Frontal cortex (tissue), 4 donors: ENCODE data around the gene PIK3IP1. TPM values are rescaled to one million over a fixed set of nuclear protein-coding genes. Genes with fewer than 3 reads are reported as not detected.
"Not testable (repeated sequence)": the region's sequence is repeated elsewhere in the genome, so short reads cannot be mapped to it uniquely, and the experiment has no call there.

Experiments
- DNase-seq, 2 donors: peaks; one replicate each; pipeline ENCODE4 v3.0.0; 2012; ENCODE audit warnings: low spot score in 2 of 2
- FAIRE-seq: peaks from 2 replicates; lab custom pipeline; 2012; peaks lifted over from hg19 to GRCh38; lab: Jason Lieb, UNC
- total RNA-seq: library from RNA; depleted of rRNA; stranded (reverse); fragments of >200 nt; gene quantifications from one replicate; pipeline ENCODE4 v1.2.3, GENCODE V29; 2014
- donor health status: control.
- donor health status: control.
- donor health status: control.

The PIK3IP1 gene, protein sequence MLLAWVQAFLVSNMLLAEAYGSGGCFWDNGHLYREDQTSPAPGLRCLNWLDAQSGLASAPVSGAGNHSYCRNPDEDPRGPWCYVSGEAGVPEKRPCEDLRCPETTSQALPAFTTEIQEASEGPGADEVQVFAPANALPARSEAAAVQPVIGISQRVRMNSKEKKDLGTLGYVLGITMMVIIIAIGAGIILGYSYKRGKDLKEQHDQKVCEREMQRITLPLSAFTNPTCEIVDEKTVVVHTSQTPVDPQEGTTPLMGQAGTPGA
- 20.8 TPM for total RNA-seq

DNA sequence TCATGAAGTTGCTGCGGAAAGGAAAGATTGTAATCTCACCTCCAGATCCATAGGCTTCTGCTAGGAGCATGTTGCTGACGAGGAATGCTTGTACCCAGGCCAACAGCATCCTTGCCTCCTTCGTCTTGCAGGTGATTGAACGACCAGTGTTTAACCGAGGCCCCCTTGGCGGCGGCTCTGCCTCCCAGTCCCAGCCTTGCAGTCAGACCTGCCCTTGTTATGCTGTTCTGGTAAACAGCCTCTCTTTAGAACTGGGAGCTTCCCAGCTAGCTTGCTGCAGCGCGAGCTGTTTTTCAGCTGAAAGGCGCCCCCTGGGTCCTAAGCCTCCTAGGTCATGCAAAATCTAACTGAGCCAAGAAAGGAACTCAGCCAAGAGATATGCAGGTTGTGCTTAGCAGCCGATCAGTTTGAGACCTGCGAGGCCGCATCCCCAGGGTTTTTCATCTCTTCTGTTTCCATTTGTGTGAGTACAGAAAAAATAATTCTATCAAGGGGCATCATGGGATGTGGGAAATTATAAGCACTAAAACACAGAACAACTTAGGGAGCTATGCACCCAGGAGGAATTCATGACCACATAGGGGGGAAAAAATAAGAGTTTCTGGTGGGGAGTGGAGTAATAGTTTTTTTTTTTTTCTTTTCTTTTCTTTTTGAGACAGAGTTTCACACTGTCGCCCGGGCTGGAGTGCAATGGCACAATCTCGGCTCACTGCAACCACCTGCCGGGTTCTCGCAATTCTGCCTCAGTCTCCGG, at the start of gene PIK3IP1:
Gene PIK3IP1, minus strand, starts transcription at position 253 of the 754 bp plus-strand sequence. Its CDS starts 144 bp downstream, at position 109.
- no peak for FAIRE-seq
- DNase-seq, result peak; percentile 73 to 78

DNA sequence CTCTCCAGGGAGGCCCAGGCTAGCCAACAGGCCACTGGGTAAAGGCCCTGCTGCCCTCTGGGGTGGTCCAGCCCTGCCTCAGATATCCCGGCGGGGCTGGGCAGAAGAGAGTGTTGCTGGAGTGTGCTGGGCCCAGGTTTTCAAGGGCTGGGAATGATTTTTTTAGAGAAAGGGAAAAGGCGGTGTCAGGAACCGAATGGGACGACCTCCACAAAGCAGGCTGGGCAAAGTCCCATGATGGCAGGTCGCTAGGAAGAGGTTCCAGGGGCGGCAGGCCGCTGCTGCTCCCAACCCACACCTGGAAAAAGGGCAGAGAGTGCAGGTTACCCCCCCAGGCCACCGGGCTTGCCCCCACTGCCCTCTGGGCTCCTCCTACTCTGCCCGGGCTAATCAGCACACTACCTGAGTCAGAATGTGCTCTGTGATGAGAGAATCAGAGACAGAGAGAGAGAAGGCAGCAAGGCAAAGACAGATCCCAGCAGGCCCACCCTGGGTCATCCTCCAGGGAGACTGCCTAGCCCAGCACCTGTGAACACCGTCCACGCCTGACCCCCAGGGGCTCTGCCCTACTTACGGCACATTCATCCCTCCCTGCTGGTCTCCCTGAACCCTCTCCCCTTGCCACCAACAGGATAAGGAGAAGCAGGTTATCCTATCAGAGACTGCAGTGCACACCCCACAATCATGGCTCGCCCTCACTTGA, 49.2 kb upstream of the PIK3IP1 start:
- DNase-seq (no peak), FAIRE-seq (no peak)

DNA sequence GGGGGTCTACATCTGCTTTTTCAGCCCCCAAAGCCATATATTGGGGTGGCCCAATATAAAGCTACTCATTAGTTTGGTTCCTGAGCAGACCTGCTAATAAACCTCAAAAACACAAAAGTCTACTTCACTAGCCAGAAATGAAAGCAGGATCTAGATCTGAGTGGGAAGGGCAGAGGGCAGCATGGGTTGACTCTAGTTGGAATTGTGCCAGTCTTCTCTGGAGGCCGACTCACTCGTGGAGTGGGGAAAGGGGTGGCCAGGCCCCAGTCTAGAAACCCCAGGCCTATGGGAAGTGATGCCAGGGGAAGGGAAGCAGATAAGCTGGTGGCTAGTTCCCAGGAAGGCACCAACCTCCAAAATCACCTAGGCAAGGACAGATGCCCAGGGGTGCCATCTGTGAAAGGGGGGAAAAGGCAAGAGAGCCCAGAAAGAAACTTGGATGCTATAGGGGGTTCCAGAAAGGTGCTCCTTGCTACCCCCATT, 48.5 kb upstream of the PIK3IP1 start:
- DNase-seq (no peak), FAIRE-seq (no peak)

DNA sequence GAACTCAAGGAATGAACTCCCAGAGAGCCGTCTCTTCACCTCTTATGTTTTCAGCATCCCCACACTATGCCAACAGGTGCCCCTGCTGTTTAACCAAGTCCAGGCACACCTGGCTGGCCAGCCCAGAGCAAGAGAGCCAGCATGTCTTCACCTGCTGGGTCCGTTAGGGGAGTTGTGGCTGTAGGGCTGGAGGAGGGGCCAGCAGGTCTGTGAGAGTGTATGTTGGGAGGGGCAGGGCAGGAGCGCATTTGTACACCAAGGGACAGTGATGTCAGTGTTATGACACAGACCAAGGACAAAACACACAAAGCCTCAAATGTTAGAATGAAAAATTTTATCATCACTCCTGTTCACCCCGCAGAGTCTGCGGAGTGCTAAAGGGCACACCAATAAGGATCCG, 48.1 kb upstream of the PIK3IP1 start:
- FAIRE-seq (no peak), DNase-seq (no peak)

DNA sequence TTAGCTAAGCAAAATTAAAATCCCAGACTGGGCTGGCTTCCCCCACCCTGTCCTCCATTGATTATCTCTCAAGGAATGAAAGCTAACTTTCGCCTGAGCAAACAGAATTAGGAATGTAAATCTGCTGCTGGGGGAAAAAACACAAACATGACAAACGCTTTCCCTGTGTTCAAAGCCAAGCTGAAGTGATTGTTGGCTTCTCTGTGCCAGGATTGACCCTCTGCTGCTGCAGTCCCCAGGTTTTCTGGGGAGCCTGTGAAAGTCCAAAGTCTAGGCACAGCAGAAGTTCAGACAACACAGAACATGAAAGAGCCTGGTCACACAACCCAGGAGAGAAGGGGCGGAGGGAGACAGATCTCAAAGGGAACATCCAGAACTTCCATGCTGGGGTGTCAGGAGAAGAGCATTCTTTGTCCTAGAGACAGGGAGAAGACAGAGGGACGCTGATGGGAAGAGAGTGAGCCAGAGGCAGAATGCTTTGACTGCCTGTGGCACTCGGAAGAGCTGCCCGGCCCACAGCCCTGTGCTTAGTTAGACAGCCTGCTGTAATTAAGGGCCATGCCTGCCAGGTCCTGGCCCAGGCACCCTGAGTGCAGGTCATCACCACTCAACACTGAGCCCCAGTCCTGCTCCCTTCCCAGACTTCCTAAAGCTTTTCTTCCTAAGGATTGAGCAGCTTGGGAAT, 47.0 kb upstream of the PIK3IP1 start:
- FAIRE-seq (no peak), DNase-seq (no peak)

DNA sequence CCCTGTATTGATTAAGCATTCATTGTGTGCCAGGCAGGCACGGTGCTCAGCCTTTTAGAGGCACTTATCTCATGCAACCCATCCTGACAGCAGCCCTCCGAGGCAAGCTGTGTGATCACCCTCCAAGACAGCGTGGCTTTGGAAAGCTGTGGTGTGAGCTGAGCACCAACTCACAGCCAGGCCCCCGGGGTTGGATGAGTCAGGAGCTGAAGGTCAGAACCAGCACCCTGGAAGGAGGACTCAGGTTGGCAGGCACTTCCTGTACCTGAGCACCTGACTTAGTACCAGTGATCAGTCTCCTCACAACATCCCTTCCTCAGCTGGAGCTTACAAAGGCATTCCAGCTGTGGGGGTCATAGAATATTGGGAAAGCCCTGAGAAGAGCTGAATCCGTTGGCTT, 44.9 kb upstream of the PIK3IP1 start:
- FAIRE-seq (no peak), DNase-seq (no peak)

DNA sequence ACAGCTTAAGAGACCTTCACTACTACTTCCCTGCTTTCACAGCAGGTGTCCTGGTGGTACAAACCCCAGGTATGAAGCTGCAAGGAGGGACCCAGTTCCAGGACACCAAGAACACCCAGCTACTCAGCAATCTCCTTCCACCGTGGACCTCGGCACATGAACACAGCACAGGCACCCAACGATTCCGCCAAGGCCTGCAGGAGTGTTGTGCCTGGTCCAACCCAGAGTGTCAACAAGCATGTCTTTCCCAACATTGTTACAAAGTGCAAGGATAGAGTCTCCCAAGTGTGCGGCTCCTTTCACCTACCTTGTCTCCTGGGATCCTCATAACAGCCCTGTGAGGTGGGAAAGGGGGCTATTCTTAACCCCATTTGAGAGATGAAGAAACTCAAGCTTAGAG, 42.0 kb upstream of the PIK3IP1 start:
- no peak for DNase-seq
- no peak for FAIRE-seq

DNA sequence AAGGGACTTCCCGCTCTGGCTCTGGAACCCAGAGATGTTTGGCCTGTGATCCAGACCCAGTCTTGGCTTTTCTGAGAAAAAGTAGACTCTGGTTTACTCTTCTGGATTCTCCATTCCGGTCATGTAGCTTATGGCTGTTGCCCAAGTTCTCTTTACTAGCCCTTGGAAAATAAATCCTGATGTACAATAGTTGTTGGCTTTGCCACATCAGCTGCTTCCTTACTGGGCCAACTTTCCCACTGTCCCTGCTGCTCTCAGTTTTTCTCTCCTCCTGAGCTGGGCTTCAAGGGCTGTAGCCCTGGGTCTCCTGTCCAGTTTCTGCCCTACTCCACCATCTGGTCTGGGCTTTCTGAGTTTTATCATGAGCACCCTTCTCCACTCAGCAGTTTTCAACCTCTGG, 41.4 kb upstream of the PIK3IP1 start:
- FAIRE-seq, result no peak
- no peak for DNase-seq

DNA sequence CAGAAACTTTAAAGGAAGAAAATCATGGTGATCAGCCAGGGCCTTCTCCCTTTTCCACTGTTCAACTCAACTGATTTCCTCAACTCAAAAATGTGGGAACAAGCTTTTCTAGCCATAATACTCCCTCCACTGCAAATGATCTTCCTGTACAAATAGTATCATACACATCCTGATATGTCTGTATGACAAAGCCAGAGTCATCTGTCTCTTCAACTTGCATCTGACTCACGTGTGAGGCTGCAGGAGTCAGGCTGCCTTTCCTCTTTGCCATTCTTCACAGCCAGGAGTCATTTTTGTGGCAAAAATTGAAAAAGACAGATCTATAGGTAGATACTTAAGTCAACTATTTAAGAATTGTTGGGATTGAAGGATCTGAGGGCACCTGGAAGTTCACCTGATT, 40.6 kb upstream of the PIK3IP1 start:
- DNase-seq (no peak), FAIRE-seq (no peak)

DNA sequence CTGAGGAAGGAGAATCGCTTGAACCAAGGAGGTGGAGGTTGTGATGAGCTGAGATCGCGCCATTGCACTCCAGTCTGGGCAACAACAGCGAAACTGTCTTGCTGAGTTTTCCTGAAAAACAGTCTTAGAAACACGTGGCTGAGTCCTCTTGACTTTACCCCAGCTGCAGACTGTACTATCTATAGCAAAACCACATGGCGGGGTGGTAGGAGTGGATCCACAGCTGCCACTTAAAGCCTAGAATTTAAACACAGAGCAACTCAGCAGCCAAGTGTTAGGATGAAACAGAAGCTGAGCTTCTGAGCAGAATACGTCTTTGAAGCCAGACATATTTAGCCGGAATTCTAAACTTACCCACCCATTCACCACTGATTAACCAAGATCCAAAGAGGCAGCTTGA, 39.7 kb upstream of the PIK3IP1 start:
- DNase-seq (peak in 1 of 2 donors; percentile 42), FAIRE-seq (no peak)

DNA sequence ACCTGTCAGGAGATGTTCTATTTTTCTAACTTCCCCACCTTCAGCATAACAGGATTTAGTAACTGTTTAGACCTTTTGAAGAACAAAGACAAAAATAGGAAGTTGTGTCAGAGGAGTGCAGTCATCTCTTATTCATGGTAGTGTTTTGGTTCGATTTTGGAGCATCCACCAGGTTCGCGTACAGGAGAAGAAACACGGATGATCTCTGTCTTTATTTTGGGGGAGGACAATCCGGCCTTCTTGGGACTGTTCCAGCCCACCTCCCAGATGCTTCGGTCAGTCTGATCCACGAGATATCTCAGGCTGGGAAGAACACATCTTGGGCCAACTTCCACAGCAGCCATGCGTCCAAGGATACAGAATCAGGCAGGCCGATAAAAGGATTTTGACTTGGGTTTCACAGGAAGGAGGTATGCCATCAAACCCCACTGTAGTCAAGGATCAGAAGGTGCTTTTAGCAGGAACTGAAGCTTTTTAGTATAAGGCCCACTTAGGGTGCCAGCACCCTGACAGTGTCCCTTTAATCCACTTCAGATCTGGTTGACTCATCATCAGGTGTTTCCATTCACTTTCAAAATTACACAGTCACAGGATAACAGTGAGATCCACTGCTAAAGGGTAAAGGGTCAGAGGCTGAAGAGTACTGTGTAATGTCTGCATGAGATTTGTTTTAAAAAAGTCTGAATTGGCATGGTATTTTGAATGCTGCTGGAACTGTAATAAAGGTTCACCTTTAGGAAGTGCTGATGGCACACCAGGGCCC, 37.3 kb upstream of the PIK3IP1 start:
- FAIRE-seq (no peak), DNase-seq (no peak)

DNA sequence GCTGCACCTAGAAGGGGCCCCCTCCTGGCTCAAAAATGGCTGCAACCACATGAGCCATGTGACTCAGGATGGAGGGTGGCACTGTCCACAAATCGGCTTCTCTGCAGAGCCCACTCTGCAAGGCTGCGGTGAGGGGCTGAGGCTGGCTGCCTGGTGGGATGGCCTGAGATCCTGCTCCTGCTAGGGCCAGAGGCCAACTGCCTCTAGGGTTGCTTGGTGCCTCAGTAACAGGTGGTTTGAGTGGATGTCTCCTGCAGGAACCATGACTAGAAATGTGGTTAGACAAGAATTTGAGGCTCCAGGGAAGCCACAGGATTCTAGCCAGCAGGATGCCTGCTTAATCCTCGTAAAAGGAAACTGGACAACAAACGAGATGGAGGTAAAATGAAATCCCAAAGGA, 36.7 kb upstream of the PIK3IP1 start:
- DNase-seq (no peak), FAIRE-seq (no peak)

DNA sequence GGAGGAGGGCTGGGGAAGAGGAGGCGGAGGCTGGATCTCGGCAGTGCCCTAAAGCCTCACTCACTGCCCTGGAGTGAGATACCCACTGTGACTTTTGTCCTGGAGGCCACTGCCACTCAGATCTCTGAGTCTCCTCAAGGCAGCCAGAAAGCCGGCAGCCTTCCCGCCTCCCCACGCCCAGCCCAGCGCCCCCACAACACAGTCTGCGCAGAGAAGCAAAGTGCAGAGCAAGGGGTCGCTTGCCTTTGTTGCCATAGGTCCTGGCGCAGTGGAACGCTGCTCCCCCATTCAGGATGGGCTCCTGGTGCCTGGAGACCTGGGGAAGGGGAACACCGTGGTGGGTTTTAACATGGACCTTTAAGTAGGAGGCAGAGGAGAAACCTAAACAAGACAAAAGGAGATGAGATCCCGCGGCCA, 36.3 kb upstream of the PIK3IP1 start:
- DNase-seq (no peak), FAIRE-seq (no peak)

DNA sequence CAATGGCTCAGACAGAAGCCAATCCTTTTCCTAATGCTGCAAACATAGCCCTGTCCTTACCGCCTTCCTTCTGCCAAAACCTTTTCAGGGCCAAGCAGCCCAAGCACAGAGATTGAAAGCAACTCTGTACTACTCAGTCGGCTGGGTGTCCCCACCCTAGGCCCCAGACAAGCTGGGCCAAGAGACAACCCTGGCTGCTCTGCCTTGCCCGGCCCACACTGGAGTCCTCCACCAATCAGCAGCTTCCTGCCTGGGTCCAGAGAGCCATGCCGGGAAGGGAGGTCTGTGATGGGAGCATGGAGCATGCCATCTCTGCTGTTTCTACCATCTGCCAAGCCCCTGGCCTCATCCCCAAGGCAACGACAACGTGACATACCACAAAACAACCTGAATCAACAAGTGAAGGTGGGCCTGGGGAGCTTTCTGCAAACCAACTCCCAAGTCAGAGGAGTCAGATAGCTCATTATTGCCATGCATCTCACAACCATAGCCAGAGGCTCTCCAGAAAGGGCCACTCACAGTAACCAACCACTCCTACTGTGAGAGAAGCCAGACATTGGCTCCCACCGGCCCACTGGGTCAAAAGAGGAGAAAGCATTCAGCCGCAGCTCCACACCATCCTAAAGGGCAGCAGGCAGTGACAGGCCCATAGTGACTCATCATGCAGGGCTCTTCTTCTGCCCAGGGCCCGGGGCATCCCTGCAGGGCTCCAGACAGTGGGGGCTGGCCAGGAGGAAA, 35.7 kb upstream of the PIK3IP1 start:
- FAIRE-seq, result no peak
- no peak for DNase-seq

DNA sequence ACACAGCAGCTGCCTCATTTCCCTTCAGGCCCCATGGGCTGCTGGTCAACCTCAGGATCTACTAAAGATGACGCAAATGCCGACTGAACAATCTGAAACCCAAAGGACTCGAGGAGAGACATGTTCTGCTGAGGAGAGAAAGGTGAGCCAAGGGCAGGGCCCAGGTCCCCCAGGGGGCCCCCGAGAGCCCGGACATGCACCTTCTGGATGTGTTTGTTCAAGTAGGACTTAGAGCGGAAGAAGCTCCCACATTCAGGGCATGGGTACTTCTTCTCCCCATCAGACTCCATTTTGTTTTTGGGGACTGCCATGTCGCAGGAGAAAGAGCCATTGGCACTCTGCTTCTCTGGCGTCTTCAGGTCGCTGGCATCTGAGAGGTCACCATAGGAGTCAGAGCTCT, 34.6 kb upstream of the PIK3IP1 start:
- no peak for FAIRE-seq
- no peak for DNase-seq

DNA sequence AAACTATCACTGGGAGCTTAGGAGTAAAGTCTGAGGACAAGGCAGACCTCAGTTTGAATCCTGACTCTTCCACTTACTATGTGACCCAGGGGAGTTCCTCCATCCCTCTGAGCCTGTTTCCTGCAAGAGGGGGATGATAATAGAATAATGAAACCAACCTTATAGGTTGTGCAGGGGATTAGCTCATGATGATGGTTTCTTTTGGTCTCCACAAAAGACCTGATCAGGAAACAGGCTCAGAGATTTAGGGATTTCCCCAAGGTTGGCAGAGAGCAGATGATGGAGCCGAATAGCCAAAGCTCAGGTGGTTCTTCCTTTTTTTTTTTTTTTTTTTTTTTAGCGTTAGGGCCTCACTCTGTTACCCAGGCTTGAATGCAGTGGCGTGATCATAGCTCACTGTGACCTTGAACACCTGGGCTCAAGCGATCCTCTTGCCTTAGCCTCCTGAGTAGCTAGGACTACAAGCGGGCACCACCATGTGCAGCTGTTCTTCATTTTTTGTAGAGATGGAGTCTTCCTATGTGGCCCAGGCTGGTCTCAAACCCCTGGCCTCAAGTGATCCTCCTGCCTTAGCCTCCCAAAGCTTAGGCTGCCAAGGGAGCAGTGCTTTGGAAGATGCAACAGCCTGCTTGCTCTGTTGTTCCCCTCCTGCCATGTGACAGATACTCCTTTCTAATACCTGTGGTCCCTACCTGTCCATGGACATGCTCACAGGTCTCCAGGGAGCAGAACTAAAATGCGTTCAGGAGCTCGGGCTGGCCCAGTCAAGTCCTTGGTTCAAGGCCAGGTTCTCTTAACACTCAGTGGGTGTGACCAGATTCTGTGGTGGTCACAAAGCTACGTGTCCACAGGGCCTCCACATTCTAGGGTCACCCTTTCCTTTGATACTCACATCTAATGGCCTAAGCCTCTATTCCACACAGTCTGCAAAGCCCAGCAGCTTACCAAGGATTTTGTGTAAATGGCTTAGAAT, 31.6 kb upstream of the PIK3IP1 start:
- FAIRE-seq (no peak), DNase-seq (no peak)

DNA sequence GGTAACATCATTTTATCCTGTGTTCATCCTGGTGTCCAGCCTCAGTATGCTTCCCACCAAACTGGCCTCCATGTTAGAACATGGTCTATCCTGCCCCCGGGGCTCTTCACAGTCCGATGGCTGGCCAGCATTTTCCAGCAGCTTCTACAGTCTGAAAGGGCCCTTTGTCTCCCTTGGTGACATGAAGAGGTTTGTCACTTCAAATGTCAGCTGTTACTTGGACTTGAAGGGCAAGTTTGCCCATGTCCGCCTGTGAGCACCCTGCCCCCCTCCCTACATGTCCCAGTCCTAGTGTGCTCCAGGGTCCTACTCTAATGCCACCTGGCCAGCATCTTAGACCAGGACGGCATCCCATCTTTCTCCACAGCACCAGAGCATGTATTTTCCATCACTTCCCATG, 29.1 kb upstream of the PIK3IP1 start:
- FAIRE-seq, result no peak
- DNase-seq, result no peak

DNA sequence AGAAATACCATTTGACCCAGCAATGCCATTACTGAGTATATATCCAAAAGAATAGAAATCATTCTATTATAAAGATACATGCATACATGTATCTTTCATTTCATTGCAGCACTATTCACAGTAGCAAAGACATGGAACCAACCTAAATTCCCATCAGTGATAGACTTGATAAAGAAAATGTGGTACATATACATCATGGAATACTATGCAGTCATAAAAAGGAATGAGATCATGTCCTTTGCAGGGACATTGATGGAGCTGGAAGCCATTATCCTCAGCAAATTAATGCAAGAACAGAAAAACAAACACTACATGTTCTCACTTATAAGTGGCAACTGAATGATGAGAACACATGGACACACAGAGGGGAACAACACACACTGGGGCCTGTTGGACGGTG, 21.9 kb upstream of the PIK3IP1 start:
- DNase-seq, FAIRE-seq: not testable (repeated sequence)
